CD4-positive, alpha-beta memory T cell (primary cell): ENCODE measurements around the gene DGKH. TPM values are rescaled to one million over a fixed set of nuclear protein-coding genes. Genes with fewer than 3 reads are reported as not detected.
A peak's percentile ranks its signal among the peaks of the same experiment; 100 is the strongest.

Experiments used
- CTCF ChIA-PET: fragments of 350-600 bp; sonication (Branson Sonifier 250); formaldehyde crosslinking; loops from one replicate; lab custom pipeline; 2021; ENCODE audit warnings: inconsistent platforms; ENCODE audit not compliant: partially characterized antibody; lab: Charles Lee
- POLR2A ChIA-PET: fragments of 350-600 bp; sonication (Branson Sonifier 250); formaldehyde crosslinking; loops from one replicate; lab custom pipeline; 2021; ENCODE audit not compliant: partially characterized antibody; lab: Charles Lee
- DNase-seq, 5 donors: peaks; one replicate each; pipeline versions ENCODE4 v3.0.0 to v3.0.0-alpha.2; 2020 to 2022; ENCODE audit warnings: mixed read lengths in 1 of 5
- H3K27ac ChIP-seq: one replicate; pipeline ENCODE4 v1.7.0; 2013; ENCODE audit warnings: low read depth, low read length
- H3K27me3 ChIP-seq: 2 replicates; pipeline ENCODE4 v1.7.0; 2013; ENCODE audit warnings: mild to moderate bottlenecking, low read length, moderate library complexity; ENCODE audit not compliant: insufficient read depth
- H3K36me3 ChIP-seq: 2 replicates; pipeline ENCODE4 v1.7.0; 2013; ENCODE audit warnings: mild to moderate bottlenecking, low read length, moderate library complexity; ENCODE audit not compliant: insufficient read depth
- H3K4me1 ChIP-seq: 2 replicates; pipeline ENCODE4 v1.7.0; 2013; ENCODE audit warnings: mild to moderate bottlenecking, low read length, moderate library complexity; ENCODE audit not compliant: insufficient read depth
- H3K4me3 ChIP-seq, 2 donors: one replicate each; pipeline ENCODE4 v1.7.0; 2013; ENCODE audit warnings: low read length in 2 of 2, mild to moderate bottlenecking in 1 of 2
- H3K9me3 ChIP-seq, 2 donors: one replicate each; pipeline ENCODE4 v1.7.0; 2013; ENCODE audit warnings: low read length in 2 of 2, control low read depth in 1 of 2; ENCODE audit not compliant: control insufficient read depth in 1 of 2
- H3K27ac Mint-ChIP-seq, 7 donors: one replicate each; pipeline ENCODE4 v1.8.0; 2020 to 2021; ENCODE audit warnings: mixed read lengths in 7 of 7, mild to moderate bottlenecking in 6 of 7, inconsistent platforms in 3 of 7, moderate library complexity in 3 of 7
- H3K27me3 Mint-ChIP-seq, 2 donors: one replicate each; pipeline ENCODE4 v1.8.0; 2020 to 2021; ENCODE audit warnings: mixed read lengths in 2 of 2
- H3K36me3 Mint-ChIP-seq, 2 donors: one replicate each; pipeline ENCODE4 v1.8.0; 2020 to 2021; ENCODE audit warnings: mixed read lengths in 2 of 2, inconsistent platforms in 1 of 2, mild to moderate bottlenecking in 1 of 2
- H3K4me1 Mint-ChIP-seq, 4 donors: one replicate each; pipeline ENCODE4 v1.8.0; 2020 to 2021; ENCODE audit warnings: mixed read lengths in 4 of 4, mild to moderate bottlenecking in 1 of 4
- H3K4me3 Mint-ChIP-seq, 8 donors: one replicate each; pipeline ENCODE4 v1.8.0; 2020 to 2021; ENCODE audit warnings: mixed read lengths in 8 of 8, mild to moderate bottlenecking in 7 of 8, moderate library complexity in 6 of 8, inconsistent platforms in 3 of 8
- H3K9me3 Mint-ChIP-seq, 8 donors: one replicate each; pipeline ENCODE4 v1.8.0; 2020 to 2021; ENCODE audit warnings: mixed read lengths in 8 of 8, mild to moderate bottlenecking in 5 of 8, inconsistent platforms in 3 of 8, moderate library complexity in 1 of 8
- intact Hi-C: fragments of 100-400 bp; cut with micrococcal nuclease; formaldehyde crosslinking; loops from one replicate; pipeline ENCODE4 v1.15.1; 2023
- polyA plus RNA-seq, 2 donors: library from polyadenylated mRNA; unstranded; fragments of 300-500 nt; fragmentation: Illumina TruSeq; gene quantifications; one replicate each; pipeline ENCODE4 v1.2.3, GENCODE V29; 2021
- total RNA-seq, 2 experiments: library from RNA; stranded (reverse); gene quantifications; one replicate each; pipeline ENCODE4 v1.2.3, GENCODE V29; 2021

The DGKH gene
- total and polyA plus RNA-seq, 4 experiments from 2014 or later = 2.1 to 11.6 (median 6.6) TPM

- no peak for DNase-seq
- Histone ChIP-seq H3K4me3 (no peak overlapping the region), H3K27ac (no peak overlapping the region), H3K9me3 (no peaks in the 10 kb centered on the region), H3K36me3 (no peaks in the 10 kb centered on the region), H3K4me1 (no peaks in the 10 kb centered on the region), H3K27me3 (no peaks in the 10 kb centered on the region)
- ChIA-PET CTCF (no interaction called here), POLR2A (no interaction called here)
- Mint-ChIP-seq H3K36me3 (peaks cover 17 to 22% of the 10 kb centered on the region in 2 donors), H3K27ac (no peak overlapping the region), H3K4me3 (no peak overlapping the region), H3K27me3 (no peaks in the 10 kb centered on the region), H3K4me1 (peaks cover 0 to 1% (median 0%) of the 10 kb centered on the region in 4 donors), H3K9me3 (no peaks in the 10 kb centered on the region)
- intact Hi-C loops = no loop called here
Measured at GRCh38 chr13:42232671-42233070, 184.2 kb downstream of the DGKH start.

GRCh38 chr13:42233726-42234125, 185.3 kb downstream of the DGKH start:
- Mint-ChIP-seq H3K9me3 (no peaks in the 10 kb centered on the region), H3K36me3 (peaks cover 14 to 18% of the 10 kb centered on the region in 2 donors), H3K27ac (no peak overlapping the region), H3K4me3 (no peak overlapping the region), H3K4me1 (peaks cover 0 to 1% (median 0%) of the 10 kb centered on the region in 4 donors), H3K27me3 (no peaks in the 10 kb centered on the region)
- Histone ChIP-seq H3K27me3 (no peaks in the 10 kb centered on the region), H3K27ac (no peak overlapping the region), H3K9me3 (no peaks in the 10 kb centered on the region), H3K36me3 (no peaks in the 10 kb centered on the region), H3K4me3 (no peak overlapping the region), H3K4me1 (no peaks in the 10 kb centered on the region)
- CTCF ChIA-PET = no interaction called here
- intact Hi-C loops = no loop called here
- no peak for DNase-seq
- POLR2A ChIA-PET = no interaction called here

- H3K9me3 ChIP-seq = no peaks in the 10 kb centered on the region
- peaks cover 0 to 1% (median 0%) of the 10 kb centered on the region in 4 donors for H3K4me1 Mint-ChIP-seq
- no peak overlapping the region for H3K27ac Mint-ChIP-seq
- no peak for DNase-seq
- no peaks in the 10 kb centered on the region for H3K9me3 Mint-ChIP-seq
- H3K27ac ChIP-seq = no peak overlapping the region
- H3K27me3 Mint-ChIP-seq = no peaks in the 10 kb centered on the region
- CTCF ChIA-PET = interaction anchor here (0.6 kb wide), 1 partner anchor 13 kb away, joined by 3 read pairs; no protein-coding TSS in a partner anchor
- H3K27me3 ChIP-seq = no peaks in the 10 kb centered on the region
- no peak overlapping the region for H3K4me3 Mint-ChIP-seq
- no peaks in the 10 kb centered on the region for H3K4me1 ChIP-seq
- no peak overlapping the region for H3K4me3 ChIP-seq
- H3K36me3 ChIP-seq = no peaks in the 10 kb centered on the region
- peaks cover 0 to 22% of the 10 kb centered on the region in 2 donors for H3K36me3 Mint-ChIP-seq
- intact Hi-C loops = no loop called here
- POLR2A ChIA-PET = no interaction called here
Measured at GRCh38 chr13:42239161-42239560, 190.7 kb downstream of the DGKH start.

- no peaks in the 10 kb centered on the region for H3K27me3 ChIP-seq
- POLR2A ChIA-PET = no interaction called here
- no peak overlapping the region for H3K4me3 ChIP-seq
- no peaks in the 10 kb centered on the region for H3K9me3 ChIP-seq
- Mint-ChIP-seq H3K27ac (no peak overlapping the region), H3K27me3 (no peaks in the 10 kb centered on the region), H3K4me3 (no peak overlapping the region), H3K36me3 (peaks cover 0 to 22% of the 10 kb centered on the region in 2 donors), H3K9me3 (no peaks in the 10 kb centered on the region), H3K4me1 (peaks cover 0 to 1% (median 0%) of the 10 kb centered on the region in 4 donors)
- CTCF ChIA-PET = no interaction called here
- DNase-seq = no peak
- H3K27ac ChIP-seq = no peak overlapping the region
- no peaks in the 10 kb centered on the region for H3K4me1 ChIP-seq
- intact Hi-C loops = no loop called here
- no peaks in the 10 kb centered on the region for H3K36me3 ChIP-seq
Measured at GRCh38 chr13:42239644-42240043, 191.2 kb downstream of the DGKH start.

GRCh38 chr13:42246541-42246940, 198.1 kb downstream of the DGKH start:
- Histone ChIP-seq H3K36me3 (no peaks in the 10 kb centered on the region), H3K9me3 (no peaks in the 10 kb centered on the region), H3K4me1 (no peaks in the 10 kb centered on the region), H3K27me3 (no peaks in the 10 kb centered on the region), H3K4me3 (no peak overlapping the region), H3K27ac (no peak overlapping the region)
- POLR2A ChIA-PET = no interaction called here
- no peaks in the 10 kb centered on the region for H3K4me1 Mint-ChIP-seq
- no peaks in the 10 kb centered on the region for H3K27me3 Mint-ChIP-seq
- peaks cover 0 to 16% of the 10 kb centered on the region in 2 donors for H3K36me3 Mint-ChIP-seq
- intact Hi-C loops = no loop called here
- no peak overlapping the region for H3K4me3 Mint-ChIP-seq
- DNase-seq = no peak
- peak overlapping the region in 1 of 7 donors; percentile 30 for H3K27ac Mint-ChIP-seq
- no peaks in the 10 kb centered on the region for H3K9me3 Mint-ChIP-seq
- CTCF ChIA-PET = no interaction called here

- intact Hi-C loops = no loop called here
- POLR2A ChIA-PET = no interaction called here
- no peaks in the 10 kb centered on the region for H3K9me3 Mint-ChIP-seq
Measured at GRCh38 chr13:42247883-42248282, 199.4 kb downstream of the DGKH start.

GRCh38 chr13:42255886-42256285, 207.4 kb downstream of the DGKH start:
- Histone ChIP-seq H3K27me3 (no peaks in the 10 kb centered on the region), H3K4me1 (no peaks in the 10 kb centered on the region), H3K27ac (no peak overlapping the region), H3K4me3 (no peak overlapping the region), H3K36me3 (no peaks in the 10 kb centered on the region), H3K9me3 (no peaks in the 10 kb centered on the region)
- ChIA-PET POLR2A (no interaction called here), CTCF (no interaction called here)
- intact Hi-C loops = no loop called here
- H3K27me3 Mint-ChIP-seq = peaks cover 2% of the 10 kb centered on the region in 2 donors
- H3K4me3 Mint-ChIP-seq = no peak overlapping the region
- H3K27ac Mint-ChIP-seq = no peak overlapping the region
- H3K9me3 Mint-ChIP-seq = no peaks in the 10 kb centered on the region
- DNase-seq = no peak
- H3K4me1 Mint-ChIP-seq = no peaks in the 10 kb centered on the region
- H3K36me3 Mint-ChIP-seq = no peaks in the 10 kb centered on the region

More at GRCh38 chr13:42247883-42248282, 199.4 kb downstream of the DGKH start:
- CTCF ChIA-PET = no interaction called here
- H3K4me1 Mint-ChIP-seq = no peaks in the 10 kb centered on the region
- H3K27ac ChIP-seq = no peak overlapping the region
- H3K4me3 ChIP-seq = no peak overlapping the region
- DNase-seq = no peak
- H3K4me1 ChIP-seq = no peaks in the 10 kb centered on the region
- no peak overlapping the region for H3K27ac Mint-ChIP-seq
- no peak overlapping the region for H3K4me3 Mint-ChIP-seq
- no peaks in the 10 kb centered on the region for H3K9me3 ChIP-seq
- no peaks in the 10 kb centered on the region for H3K36me3 ChIP-seq
- H3K27me3 ChIP-seq = no peaks in the 10 kb centered on the region
- H3K27me3 Mint-ChIP-seq = no peaks in the 10 kb centered on the region
- H3K36me3 Mint-ChIP-seq = peaks cover 0 to 11% of the 10 kb centered on the region in 2 donors

GRCh38 chr13:42258747-42259146, 210.3 kb downstream of the DGKH start:
- H3K27ac Mint-ChIP-seq = no peak overlapping the region
- Histone ChIP-seq H3K4me1 (no peaks in the 10 kb centered on the region), H3K27me3 (no peaks in the 10 kb centered on the region), H3K9me3 (no peaks in the 10 kb centered on the region), H3K27ac (no peak overlapping the region), H3K4me3 (no peak overlapping the region), H3K36me3 (no peaks in the 10 kb centered on the region)
- ChIA-PET POLR2A (no interaction called here), CTCF (interaction anchor here (1.4 kb wide), 1 partner anchor 10 kb away, joined by 4 read pairs; no protein-coding TSS in a partner anchor)
- no peak for DNase-seq
- H3K4me1 Mint-ChIP-seq = no peaks in the 10 kb centered on the region
- peaks cover 3 to 4% of the 10 kb centered on the region in 2 donors for H3K27me3 Mint-ChIP-seq
- H3K36me3 Mint-ChIP-seq = no peaks in the 10 kb centered on the region
- intact Hi-C loops = no loop called here
- no peak overlapping the region for H3K4me3 Mint-ChIP-seq
- no peaks in the 10 kb centered on the region for H3K9me3 Mint-ChIP-seq
